GM12865 (cell line): Measurements from ENCODE around the gene PATJ.

Experiments
- DNase-seq: peaks from one replicate; pipeline ENCODE4 v3.0.0; 2010; ENCODE audit warnings: low read depth
- H3K4me3 ChIP-seq: 2 replicates; pipeline ENCODE4 v1.5.1; 2011; ENCODE audit warnings: mild to moderate bottlenecking, low read depth, low read length, control low read depth
- TF ChIP-seq, protein P1 (sequence below): IDR thresholded peaks from 2 replicates; pipeline ENCODE4 v1.5.1; 2011; ENCODE audit warnings: low read length, control low read depth, low read depth, inconsistent platforms; ENCODE audit not compliant: insufficient read depth; ENCODE audit errors: missing control alignments

Gene PATJ

DNA sequence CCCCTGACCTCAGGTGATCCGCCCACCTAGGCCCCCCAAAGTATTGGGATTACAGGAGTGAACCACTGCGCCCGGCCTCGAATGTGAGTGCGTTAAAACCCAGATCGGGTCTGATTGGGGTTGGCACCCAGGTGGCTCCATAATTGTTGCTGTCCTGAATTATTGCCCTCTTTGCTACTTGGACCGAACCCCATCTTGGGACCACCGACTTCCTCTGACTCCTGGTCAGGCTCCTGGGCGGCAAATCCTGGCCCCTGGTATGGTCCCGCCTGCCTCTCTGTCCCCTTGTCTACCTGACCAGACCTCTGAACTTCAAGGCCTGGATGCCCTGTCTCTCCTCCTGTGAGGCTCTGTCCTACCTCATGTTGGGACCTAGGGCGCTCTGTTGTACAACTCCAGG is 485.2 kb downstream of the PATJ start:
- TF ChIP-seq, protein P1, sequence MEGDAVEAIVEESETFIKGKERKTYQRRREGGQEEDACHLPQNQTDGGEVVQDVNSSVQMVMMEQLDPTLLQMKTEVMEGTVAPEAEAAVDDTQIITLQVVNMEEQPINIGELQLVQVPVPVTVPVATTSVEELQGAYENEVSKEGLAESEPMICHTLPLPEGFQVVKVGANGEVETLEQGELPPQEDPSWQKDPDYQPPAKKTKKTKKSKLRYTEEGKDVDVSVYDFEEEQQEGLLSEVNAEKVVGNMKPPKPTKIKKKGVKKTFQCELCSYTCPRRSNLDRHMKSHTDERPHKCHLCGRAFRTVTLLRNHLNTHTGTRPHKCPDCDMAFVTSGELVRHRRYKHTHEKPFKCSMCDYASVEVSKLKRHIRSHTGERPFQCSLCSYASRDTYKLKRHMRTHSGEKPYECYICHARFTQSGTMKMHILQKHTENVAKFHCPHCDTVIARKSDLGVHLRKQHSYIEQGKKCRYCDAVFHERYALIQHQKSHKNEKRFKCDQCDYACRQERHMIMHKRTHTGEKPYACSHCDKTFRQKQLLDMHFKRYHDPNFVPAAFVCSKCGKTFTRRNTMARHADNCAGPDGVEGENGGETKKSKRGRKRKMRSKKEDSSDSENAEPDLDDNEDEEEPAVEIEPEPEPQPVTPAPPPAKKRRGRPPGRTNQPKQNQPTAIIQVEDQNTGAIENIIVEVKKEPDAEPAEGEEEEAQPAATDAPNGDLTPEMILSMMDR = no peak
- no peak for DNase-seq

More for the DNA sequence above, 485.2 kb downstream of the PATJ start:
- no peak overlapping the region for H3K4me3 ChIP-seq
